ENCODE results near the gene FYB1. TPM values are rescaled to one million over a fixed set of nuclear protein-coding genes. Genes with fewer than 3 reads are reported as not detected.

The FYB1 gene
- polyA plus RNA-seq, 3 donors, result 75.3 to 141 (median 118) TPM

DNA sequence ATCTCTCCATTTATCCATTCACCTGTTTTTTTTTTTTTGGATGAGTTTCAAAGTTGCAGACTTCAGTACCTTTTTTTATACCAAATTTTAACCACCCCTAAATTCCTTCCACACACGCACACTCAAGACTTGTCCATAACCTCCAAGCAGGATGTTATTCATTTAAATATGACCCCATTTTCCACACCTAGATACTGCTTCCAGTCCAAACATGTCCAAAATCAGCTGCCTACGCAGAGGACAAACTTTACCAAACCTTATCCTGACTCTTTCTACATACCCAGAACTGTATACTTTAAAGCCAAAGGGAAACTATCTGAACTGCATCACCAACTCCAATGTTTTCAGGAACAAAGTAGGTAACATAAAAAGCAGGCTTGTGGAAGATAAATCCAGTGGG lies 36.0 kb upstream of the FYB1 start:
- TF ChIP-seq, protein P1, sequence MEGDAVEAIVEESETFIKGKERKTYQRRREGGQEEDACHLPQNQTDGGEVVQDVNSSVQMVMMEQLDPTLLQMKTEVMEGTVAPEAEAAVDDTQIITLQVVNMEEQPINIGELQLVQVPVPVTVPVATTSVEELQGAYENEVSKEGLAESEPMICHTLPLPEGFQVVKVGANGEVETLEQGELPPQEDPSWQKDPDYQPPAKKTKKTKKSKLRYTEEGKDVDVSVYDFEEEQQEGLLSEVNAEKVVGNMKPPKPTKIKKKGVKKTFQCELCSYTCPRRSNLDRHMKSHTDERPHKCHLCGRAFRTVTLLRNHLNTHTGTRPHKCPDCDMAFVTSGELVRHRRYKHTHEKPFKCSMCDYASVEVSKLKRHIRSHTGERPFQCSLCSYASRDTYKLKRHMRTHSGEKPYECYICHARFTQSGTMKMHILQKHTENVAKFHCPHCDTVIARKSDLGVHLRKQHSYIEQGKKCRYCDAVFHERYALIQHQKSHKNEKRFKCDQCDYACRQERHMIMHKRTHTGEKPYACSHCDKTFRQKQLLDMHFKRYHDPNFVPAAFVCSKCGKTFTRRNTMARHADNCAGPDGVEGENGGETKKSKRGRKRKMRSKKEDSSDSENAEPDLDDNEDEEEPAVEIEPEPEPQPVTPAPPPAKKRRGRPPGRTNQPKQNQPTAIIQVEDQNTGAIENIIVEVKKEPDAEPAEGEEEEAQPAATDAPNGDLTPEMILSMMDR (IDR thresholded peaks at IDR 0.05), result no peak
- H3K4me3 Mint-ChIP-seq, result peak overlapping the region in 1 of 2 donors; percentile 80
- Histone ChIP-seq H3K9ac (ENCODE audit: insufficient read depth, low read length, poor library complexity, severe bottlenecking) (no peak overlapping the region), H4K20me1 (ENCODE audit: insufficient read depth, low read length) (no peaks in the 10 kb centered on the region), H3K27ac (ENCODE audit: low read depth in 1 of 2, low read length in 2 of 2) (peak overlapping the region in 1 of 2 donors; percentile 93), H3K4me3 (replicated peaks in 1 of 3; ENCODE audit: low read depth in 2 of 3, low read length in 3 of 3) (no peak overlapping the region), H3K27me3 (ENCODE audit: control insufficient read depth in 2 of 2, insufficient read depth in 2 of 2, low read length in 2 of 2) (no peaks in the 10 kb centered on the region), H2AFZ (ENCODE audit: insufficient read depth, low read depth, low read length, poor library complexity, severe bottlenecking) (no peak overlapping the region), H3K79me2 (ENCODE audit: insufficient read depth, low read length) (peaks cover 89% of the 10 kb centered on the region), H3K36me3 (replicated peaks in 1 of 2; ENCODE audit: control insufficient read depth in 1 of 2, insufficient read depth in 2 of 2, low read length in 2 of 2) (peaks cover 3 to 17% of the 10 kb centered on the region in 2 donors), H3K4me2 (replicated peaks; ENCODE audit: extremely low read depth, low read length, poor library complexity, severe bottlenecking) (no peak overlapping the region), H3K9me3 (replicated peaks in 1 of 2; ENCODE audit: control insufficient read depth in 1 of 2, insufficient read depth in 1 of 2, low read length in 2 of 2) (peaks cover 3 to 7% of the 10 kb centered on the region in 2 donors), H3K4me1 (ENCODE audit: control insufficient read depth in 1 of 2, insufficient read depth in 2 of 2, low read length in 2 of 2) (peaks cover 48 to 62% of the 10 kb centered on the region in 2 donors)
- no peak for DNase-seq
- H3K27ac Mint-ChIP-seq, result peak overlapping the region; percentile 93 to 99 (median 95)
- H3K9me3 Mint-ChIP-seq, result peaks cover 2 to 10% (median 6%) of the 10 kb centered on the region in 7 donors
- WGBS (ENCODE audit: insufficient coverage), result 100% methylated on average over 2 of the region's 2 CpGs
- H3K4me1 Mint-ChIP-seq, result peaks cover 64% of the 10 kb centered on the region
- intact Hi-C loops (cut with micrococcal nuclease), result loop anchor here (5.0 kb wide), 2 partner anchors 33 to 38 kb away; partner anchors contain the start of gene FYB1 (in 1 of the 2)
- peaks cover 32 to 33% of the 10 kb centered on the region in 2 donors for H3K36me3 Mint-ChIP-seq
- no peaks in the 10 kb centered on the region for H3K27me3 Mint-ChIP-seq (ENCODE audit: low read depth in 3 of 3)

DNA sequence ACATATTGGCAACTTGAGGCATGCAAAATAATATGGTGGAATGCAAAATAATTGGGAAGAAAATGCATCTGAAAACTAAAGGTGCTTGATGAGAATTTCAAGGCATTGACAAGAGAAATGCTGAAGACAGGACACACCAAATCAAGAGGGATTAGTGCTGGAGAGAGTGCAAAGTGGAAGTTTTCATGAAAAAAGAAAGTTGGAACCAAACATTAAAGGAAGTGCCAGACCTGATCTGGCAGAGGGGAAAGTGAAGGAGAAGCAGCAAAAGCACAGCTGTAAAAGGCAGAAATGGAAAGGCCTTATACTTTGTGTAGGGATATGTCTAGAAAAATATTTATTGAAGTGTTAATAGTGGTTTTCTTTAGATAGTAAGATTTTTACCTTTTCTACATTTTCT lies 35.3 kb upstream of the FYB1 start:
- H3K36me3 ChIP-seq (replicated peaks in 1 of 2; ENCODE audit: control insufficient read depth in 1 of 2, insufficient read depth in 2 of 2, low read length in 2 of 2), result peaks cover 10 to 24% of the 10 kb centered on the region in 2 donors
- H3K27ac Mint-ChIP-seq, result peak overlapping the region; percentile 68 to 95 (median 84)
- no peak for DNase-seq
- H3K27me3 Mint-ChIP-seq (ENCODE audit: low read depth in 3 of 3), result no peaks in the 10 kb centered on the region
- no peaks in the 10 kb centered on the region for H4K20me1 ChIP-seq (ENCODE audit: insufficient read depth, low read length)
- no peak overlapping the region for H3K4me3 ChIP-seq (replicated peaks in 1 of 3; ENCODE audit: low read depth in 2 of 3, low read length in 3 of 3)
- H3K4me2 ChIP-seq (replicated peaks; ENCODE audit: extremely low read depth, low read length, poor library complexity, severe bottlenecking), result peak overlapping the region; percentile 1
- H3K27ac ChIP-seq (ENCODE audit: low read depth in 1 of 2, low read length in 2 of 2), result peak overlapping the region in 1 of 2 donors; percentile 93
- TF ChIP-seq, protein P1 (IDR thresholded peaks at IDR 0.05), result no peak
- no peaks in the 10 kb centered on the region for H3K27me3 ChIP-seq (ENCODE audit: control insufficient read depth in 2 of 2, insufficient read depth in 2 of 2, low read length in 2 of 2)
- H3K9ac ChIP-seq (ENCODE audit: insufficient read depth, low read length, poor library complexity, severe bottlenecking), result no peak overlapping the region
- H3K9me3 ChIP-seq (replicated peaks in 1 of 2; ENCODE audit: control insufficient read depth in 1 of 2, insufficient read depth in 1 of 2, low read length in 2 of 2), result peaks cover 10 to 14% of the 10 kb centered on the region in 2 donors
- H2AFZ ChIP-seq (ENCODE audit: insufficient read depth, low read depth, low read length, poor library complexity, severe bottlenecking), result no peak overlapping the region
- H3K4me3 Mint-ChIP-seq, result no peak overlapping the region
- peaks cover 9 to 18% (median 13%) of the 10 kb centered on the region in 7 donors for H3K9me3 Mint-ChIP-seq
- peaks cover 45 to 65% of the 10 kb centered on the region in 2 donors for H3K4me1 ChIP-seq (ENCODE audit: control insufficient read depth in 1 of 2, insufficient read depth in 2 of 2, low read length in 2 of 2)
- H3K79me2 ChIP-seq (ENCODE audit: insufficient read depth, low read length), result peaks cover 82% of the 10 kb centered on the region
- intact Hi-C loops (cut with micrococcal nuclease), result loop anchor here (5.0 kb wide), 2 partner anchors 32 to 37 kb away; partner anchors contain the start of gene FYB1 (in 1 of the 2)
- peaks cover 36 to 38% of the 10 kb centered on the region in 2 donors for H3K36me3 Mint-ChIP-seq
- peaks cover 63% of the 10 kb centered on the region for H3K4me1 Mint-ChIP-seq

Data from CD14-positive monocyte (primary cell).